ENCODE results near the gene TMEM229B. TPM values are rescaled to one million over a fixed set of nuclear protein-coding genes. Genes with fewer than 3 reads are reported as not detected.

TMEM229B gene
- polyA plus RNA-seq, 2 of the 4 experiments (the other 2 are of a cell fraction), result 0.19 to 0.31 TPM

- Histone ChIP-seq H3K27ac (no peak overlapping the region), H3K4me1 (no peaks in the 10 kb centered on the region), H3K4me2 (no peak overlapping the region), H3K9me3 (no peaks in the 10 kb centered on the region), H3K4me3 (no peak overlapping the region)
- CTCF ChIA-PET, result interaction anchor here (1.2 to 2.1 kb wide), 2 partner anchors 12 to 42 kb away, joined by 3 to 8 read pairs; no protein-coding TSS in a partner anchor
- no peak for DNase-seq (ENCODE audit: low read depth in 1 of 2, low spot score in 1 of 2)
- TF ChIP-seq CTCF (IDR thresholded peaks at IDR 0.05) (no peak), HOXA7 (CRISPR knock-in tag; IDR thresholded peaks at IDR 0.05) (no peak), HDAC2 (IDR thresholded peaks at IDR 0.05) (no peak)
- FAIRE-seq, result no peak
- POLR2A ChIA-PET, result no interaction called here
- 78% methylated on average over 3 of the region's 3 CpGs for WGBS (ENCODE audit: missing lambda C conversion rate)
- no peak for ATAC-seq
Observed at GRCh38 chr14:67469954-67470353, 18.6 kb downstream of the TMEM229B start.

GRCh38 chr14:67468378-67468730, 20.2 kb downstream of the TMEM229B start:
- Histone ChIP-seq H3K9me3 (no peaks in the 10 kb centered on the region), H3K4me2 (no peak overlapping the region), H3K4me1 (no peaks in the 10 kb centered on the region), H3K4me3 (no peak overlapping the region), H3K27ac (no peak overlapping the region)
- WGBS (ENCODE audit: missing lambda C conversion rate), result 66% methylated on average over 6 of the region's 6 CpGs
- no peak for TF ChIP-seq ZSCAN20 (CRISPR knock-in tag; IDR thresholded peaks at IDR 0.05)
- CTCF ChIA-PET, result interaction anchor here (0.6 to 2.1 kb wide), 4 partner anchors 9 to 104 kb away, joined by 3 to 8 read pairs (median 3); no protein-coding TSS in a partner anchor
- ATAC-seq (no peak), DNase-seq (ENCODE audit: low read depth in 1 of 2, low spot score in 1 of 2) (no peak), FAIRE-seq (no peak)
- POLR2A ChIA-PET, result no interaction called here

- H3K4me3 ChIP-seq, result no peak overlapping the region
- FAIRE-seq (no peak), DNase-seq (ENCODE audit: low read depth in 1 of 2, low spot score in 1 of 2) (no peak), ATAC-seq (no peak; a peak in 1 of 6 replicates)
- H3K9me3 ChIP-seq, result no peaks in the 10 kb centered on the region
- WGBS (ENCODE audit: missing lambda C conversion rate), result 22% methylated on average over 1 of the region's 1 CpG
- ChIA-PET POLR2A (no interaction called here), CTCF (interaction anchor here (0.8 to 1.9 kb wide), 6 partner anchors 33 to 238 kb away, joined by 3 to 10 read pairs (median 4); no protein-coding TSS in a partner anchor)
- H3K4me2 ChIP-seq, result no peak overlapping the region
- H3K27ac ChIP-seq, result no peak overlapping the region
- no peak for TF ChIP-seq REST (IDR thresholded peaks at IDR 0.05)
- no peak for TF ChIP-seq ZSCAN20 (CRISPR knock-in tag; IDR thresholded peaks at IDR 0.05)
- TF ChIP-seq SMC3 (IDR thresholded peaks at IDR 0.05), result no peak
- no peaks in the 10 kb centered on the region for H3K4me1 ChIP-seq
Observed at GRCh38 chr14:67467134-67467533, 21.4 kb downstream of the TMEM229B start.

GRCh38 chr14:67464879-67465278, 23.6 kb downstream of the TMEM229B start:
- no peak for DNase-seq (ENCODE audit: low read depth in 1 of 2, low spot score in 1 of 2)
- FAIRE-seq, result no peak
- Histone ChIP-seq H3K4me3 (no peak overlapping the region), H3K27ac (no peak overlapping the region), H3K4me2 (no peak overlapping the region), H3K9me3 (no peaks in the 10 kb centered on the region), H3K4me1 (no peaks in the 10 kb centered on the region)
- WGBS (ENCODE audit: missing lambda C conversion rate), result 70% methylated on average over 8 of the region's 8 CpGs
- ATAC-seq, result no peak
- TF ChIP-seq BHLHE40 (IDR thresholded peaks at IDR 0.05; ENCODE audit: low read depth, low read length) (no peak), RARB (CRISPR knock-in tag; IDR thresholded peaks at IDR 0.05) (no peak), REST (IDR thresholded peaks at IDR 0.05) (no peak), SREBF2 (IDR thresholded peaks at IDR 0.05) (no peak), JUNB (IDR thresholded peaks at IDR 0.05) (no peak), FOSB (CRISPR knock-in tag; IDR thresholded peaks at IDR 0.05) (no peak), HDAC2 (IDR thresholded peaks at IDR 0.05) (no peak), MYC (IDR thresholded peaks at IDR 0.05; ENCODE audit: borderline replicate concordance, low read length) (no peak), ESRRA (IDR thresholded peaks at IDR 0.05; ENCODE audit: borderline replicate concordance, low read length) (no peak), HOXA7 (CRISPR knock-in tag; IDR thresholded peaks at IDR 0.05) (no peak), CHD4 (IDR thresholded peaks at IDR 0.05; ENCODE audit: borderline replicate concordance) (no peak), JUN (IDR thresholded peaks at IDR 0.05) (no peak), SMC3 (IDR thresholded peaks at IDR 0.05) (no peak), NFE2L2 (conservative IDR thresholded peaks at IDR 0.05; ENCODE audit: low read length) (no peak), FOSL2 (IDR thresholded peaks at IDR 0.05) (no peak), FOSL2 (CRISPR knock-in tag; IDR thresholded peaks at IDR 0.05) (no peak)
- TF ChIP-seq, protein P1, sequence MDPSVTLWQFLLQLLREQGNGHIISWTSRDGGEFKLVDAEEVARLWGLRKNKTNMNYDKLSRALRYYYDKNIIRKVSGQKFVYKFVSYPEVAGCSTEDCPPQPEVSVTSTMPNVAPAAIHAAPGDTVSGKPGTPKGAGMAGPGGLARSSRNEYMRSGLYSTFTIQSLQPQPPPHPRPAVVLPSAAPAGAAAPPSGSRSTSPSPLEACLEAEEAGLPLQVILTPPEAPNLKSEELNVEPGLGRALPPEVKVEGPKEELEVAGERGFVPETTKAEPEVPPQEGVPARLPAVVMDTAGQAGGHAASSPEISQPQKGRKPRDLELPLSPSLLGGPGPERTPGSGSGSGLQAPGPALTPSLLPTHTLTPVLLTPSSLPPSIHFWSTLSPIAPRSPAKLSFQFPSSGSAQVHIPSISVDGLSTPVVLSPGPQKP (IDR thresholded peaks at IDR 0.05; ENCODE audit: low read depth, low read length), result no peak
- TF ChIP-seq, protein P2, sequence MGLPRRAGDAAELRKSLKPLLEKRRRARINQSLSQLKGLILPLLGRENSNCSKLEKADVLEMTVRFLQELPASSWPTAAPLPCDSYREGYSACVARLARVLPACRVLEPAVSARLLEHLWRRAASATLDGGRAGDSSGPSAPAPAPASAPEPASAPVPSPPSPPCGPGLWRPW (IDR thresholded peaks at IDR 0.05), result no peak
- POLR2A ChIA-PET, result no interaction called here
- CTCF ChIA-PET, result interaction anchor here (0.9 to 1.9 kb wide), 3 partner anchors 17 to 47 kb away, joined by 3 to 5 read pairs (median 4); no protein-coding TSS in a partner anchor

Data from A549 (cell line).